CD4-positive, alpha-beta T cell treated with Interleukin-17A for 4 hours (primary cell): ENCODE results near the gene CHD6.
"Not testable (repeated sequence)": the region's sequence is repeated elsewhere in the genome, so short reads cannot be mapped to it uniquely, and the experiment has no call there.

Experiments used
- DNase-seq: peaks from one replicate; pipeline ENCODE4 v3.0.0-alpha.2; 2020; ENCODE audit warnings: mixed read lengths

CHD6 gene

GRCh38 chr20:41540459-41540858, 77.7 kb downstream of the CHD6 start:
- no peak for DNase-seq

DNA sequence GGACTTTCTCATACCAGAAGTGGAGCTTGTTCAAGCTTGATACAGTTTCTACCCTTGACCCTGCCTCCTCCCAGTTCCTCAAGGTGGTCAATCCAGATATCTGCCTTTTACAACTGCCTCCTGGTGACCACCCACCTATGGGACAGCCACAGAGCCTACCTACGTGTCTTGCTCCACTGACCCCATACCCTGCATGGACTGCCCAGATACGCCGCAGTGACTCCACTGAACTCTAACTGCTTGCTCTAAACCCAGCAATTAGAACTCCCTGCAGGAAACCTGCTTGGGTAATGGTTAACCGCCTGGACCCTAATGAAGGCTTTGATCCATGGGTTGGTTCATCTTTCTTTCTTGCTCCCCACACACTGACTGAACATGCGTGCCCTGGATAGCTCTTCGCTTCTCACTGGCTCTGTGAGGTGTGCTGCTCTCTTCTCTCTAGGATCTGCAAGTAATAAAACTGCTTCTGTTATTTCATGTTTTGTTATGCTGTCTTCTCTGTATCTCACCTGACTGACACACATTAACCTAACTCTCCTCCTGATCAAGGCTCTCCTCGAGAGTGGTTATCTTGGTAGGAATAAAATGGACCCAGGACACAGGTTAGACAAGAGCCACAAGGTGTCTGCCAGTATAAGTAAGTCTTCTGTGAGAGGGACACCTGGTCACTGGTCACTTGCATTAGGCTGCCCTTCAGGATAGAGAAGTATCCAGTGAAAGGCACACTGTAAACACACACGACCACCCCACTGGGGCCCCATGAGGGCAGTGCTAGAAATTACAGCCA, 79.2 kb downstream of the CHD6 start:
- DNase-seq, result no peak

DNA sequence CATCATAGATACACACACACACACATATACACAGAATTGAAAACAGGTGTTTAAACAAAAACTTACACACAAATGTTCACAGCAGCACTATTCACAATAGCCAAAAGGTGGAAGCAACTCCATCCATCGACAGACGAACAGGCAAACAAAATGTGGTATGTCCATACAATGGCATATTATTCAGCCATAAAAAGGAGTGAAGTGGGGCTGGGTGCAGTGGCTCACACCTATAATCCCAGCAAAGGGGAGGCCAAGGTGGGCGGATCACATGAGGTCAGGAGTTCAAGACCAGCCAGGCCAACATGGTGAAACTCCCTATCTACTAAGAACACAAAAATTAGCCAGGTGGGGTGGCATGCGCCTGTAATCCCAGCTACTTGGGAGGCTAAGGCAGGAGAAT, 80.3 kb downstream of the CHD6 start:
- no peak for DNase-seq

- not testable (repeated sequence) for DNase-seq
These were observed 82.6 kb downstream of the CHD6 start for GRCh38 chr20:41535551-41535950.

DNA sequence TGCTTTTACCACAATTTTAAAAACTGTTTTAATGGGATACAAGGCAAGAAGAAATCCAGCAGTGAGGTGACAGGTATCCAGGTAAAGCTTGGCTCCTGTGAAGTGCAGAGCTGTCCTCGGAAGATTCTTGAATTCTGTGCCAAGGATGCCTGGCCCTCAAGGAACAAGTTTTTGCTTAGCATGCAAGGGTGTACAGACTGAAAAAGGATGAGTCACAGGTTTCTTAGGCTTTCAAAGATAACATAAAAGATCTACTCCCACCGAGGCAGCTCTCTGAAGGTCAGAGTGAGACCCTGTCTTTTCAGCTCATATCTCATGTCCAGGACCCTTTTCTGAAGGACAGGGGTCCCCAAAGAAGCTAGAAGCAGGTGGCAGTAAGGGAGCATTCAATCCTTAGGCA, 83.3 kb downstream of the CHD6 start:
- no peak for DNase-seq

DNA sequence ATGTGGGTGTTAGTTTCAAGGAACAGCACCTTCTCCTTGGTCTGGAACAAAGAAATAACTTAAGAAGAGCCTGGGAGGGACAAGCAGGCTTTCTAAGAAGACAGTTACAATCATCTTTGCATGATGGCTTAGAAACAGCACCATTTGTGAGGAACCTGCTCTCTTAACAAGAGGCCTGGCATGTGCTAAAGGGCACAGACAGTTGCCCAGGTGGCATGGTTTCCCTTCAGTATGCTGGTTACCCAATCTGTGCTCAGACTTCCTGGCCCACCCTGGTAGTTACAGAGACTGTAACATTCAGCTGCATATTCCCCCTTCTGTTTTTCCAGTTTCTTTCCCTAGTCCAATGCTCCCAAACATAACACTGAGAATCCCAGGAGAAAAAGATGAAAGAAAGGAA, 84.0 kb downstream of the CHD6 start:
- no peak for DNase-seq

GRCh38 chr20:41533537-41534136, 84.5 kb downstream of the CHD6 start:
- DNase-seq, result no peak

DNA sequence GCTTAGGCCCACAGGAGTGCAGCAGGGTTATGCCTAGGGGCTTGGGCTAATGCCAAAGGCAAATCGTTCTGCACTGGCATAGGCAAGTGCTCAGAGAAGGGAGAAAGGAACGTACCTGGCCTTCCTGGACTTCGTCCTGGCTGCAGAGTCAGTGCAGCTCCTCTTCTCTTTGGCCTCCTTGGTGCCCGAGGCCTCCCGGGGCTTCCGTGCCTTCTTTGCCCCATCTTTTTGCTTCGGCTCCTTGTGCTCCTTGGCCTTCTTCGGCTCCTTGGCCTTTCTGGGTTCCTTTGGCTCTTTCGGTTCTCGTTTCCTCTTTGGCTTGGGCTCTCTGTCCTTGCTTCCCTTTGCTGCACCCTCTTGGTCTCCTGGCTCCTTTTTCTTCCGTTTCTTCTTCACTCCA, 85.2 kb downstream of the CHD6 start:
- no peak for DNase-seq

GRCh38 chr20:41531518-41532275, 86.5 kb downstream of the CHD6 start:
- no peak for DNase-seq

DNA sequence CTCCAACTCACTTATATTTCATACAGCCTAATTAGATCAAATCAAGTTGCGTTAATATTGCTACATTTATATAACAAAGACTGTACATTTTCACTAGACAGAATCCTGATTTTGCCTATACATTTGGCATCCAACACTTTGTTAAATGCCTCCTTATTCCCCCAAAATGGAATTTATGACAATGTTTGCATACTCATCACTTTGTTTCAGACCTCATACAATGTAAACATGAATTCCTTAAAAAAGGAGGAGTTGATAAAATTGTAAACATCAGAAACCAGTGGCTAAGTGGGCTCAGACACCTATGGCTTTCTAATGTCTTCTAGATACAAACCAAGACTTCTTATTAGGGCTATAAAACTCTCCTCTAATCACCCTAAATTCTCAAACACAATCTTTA, 87.3 kb downstream of the CHD6 start:
- DNase-seq, result no peak

DNA sequence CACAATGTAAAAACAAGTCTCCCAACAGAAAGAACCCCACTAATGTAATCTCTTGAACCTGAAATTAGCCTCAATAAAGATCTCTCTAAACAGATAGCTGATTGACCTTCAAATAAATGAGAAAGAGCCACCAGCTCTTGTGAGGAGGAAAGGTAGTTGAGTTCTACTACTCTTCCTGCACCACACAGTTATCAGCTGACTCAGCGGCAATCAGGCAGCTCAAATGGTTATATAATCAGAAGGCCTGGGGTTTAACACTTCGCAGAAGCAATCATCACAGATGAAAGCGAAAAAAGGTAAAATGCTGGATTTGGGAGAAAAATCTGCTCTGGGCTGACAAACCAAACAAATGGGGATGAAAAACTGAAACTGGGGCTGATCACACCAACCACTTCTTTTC, 91.8 kb downstream of the CHD6 start:
- DNase-seq, result no peak

GRCh38 chr20:41524980-41525613, 93.1 kb downstream of the CHD6 start:
- DNase-seq, result no peak

DNA sequence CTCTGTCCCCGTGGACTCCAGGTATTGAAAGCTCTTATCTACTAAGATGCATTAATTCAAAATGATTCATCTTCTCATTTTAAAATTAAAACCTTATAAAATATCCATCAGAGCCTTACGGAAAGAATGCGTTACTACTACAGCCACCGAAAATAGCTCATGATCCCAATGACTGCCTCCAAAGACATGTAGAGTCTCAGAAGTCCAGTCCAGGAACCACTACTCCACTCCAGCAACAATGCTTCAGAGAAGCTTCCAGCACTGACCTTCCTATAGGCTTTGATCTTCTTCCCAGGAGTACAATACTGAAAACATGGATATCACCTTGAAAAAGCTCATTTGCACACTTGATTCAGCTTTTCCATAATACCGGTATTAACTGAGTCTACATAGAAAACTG, 94.3 kb downstream of the CHD6 start:
- no peak for DNase-seq

DNA sequence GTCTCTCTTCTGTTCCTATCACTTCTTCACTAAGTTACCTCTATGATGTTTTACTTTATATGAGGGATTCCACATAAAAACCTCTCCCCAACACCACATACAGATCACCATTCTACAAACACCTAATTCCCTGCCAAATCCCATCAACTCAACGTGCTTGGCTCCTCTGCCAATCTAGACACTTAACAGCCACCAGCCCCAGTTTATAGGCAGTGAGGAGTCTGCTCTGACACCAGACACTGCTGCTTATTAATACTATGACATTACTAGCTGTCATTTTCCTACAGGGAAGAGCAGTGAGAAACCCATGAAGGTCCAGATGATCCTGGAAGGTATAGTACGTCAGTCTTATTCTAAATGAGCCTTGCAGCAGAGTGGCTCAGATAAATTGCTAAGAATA, 104.3 kb downstream of the CHD6 start:
- DNase-seq, result no peak

- DNase-seq, result no peak
These were observed 105.6 kb downstream of the CHD6 start for GRCh38 chr20:41512624-41513023.

DNA sequence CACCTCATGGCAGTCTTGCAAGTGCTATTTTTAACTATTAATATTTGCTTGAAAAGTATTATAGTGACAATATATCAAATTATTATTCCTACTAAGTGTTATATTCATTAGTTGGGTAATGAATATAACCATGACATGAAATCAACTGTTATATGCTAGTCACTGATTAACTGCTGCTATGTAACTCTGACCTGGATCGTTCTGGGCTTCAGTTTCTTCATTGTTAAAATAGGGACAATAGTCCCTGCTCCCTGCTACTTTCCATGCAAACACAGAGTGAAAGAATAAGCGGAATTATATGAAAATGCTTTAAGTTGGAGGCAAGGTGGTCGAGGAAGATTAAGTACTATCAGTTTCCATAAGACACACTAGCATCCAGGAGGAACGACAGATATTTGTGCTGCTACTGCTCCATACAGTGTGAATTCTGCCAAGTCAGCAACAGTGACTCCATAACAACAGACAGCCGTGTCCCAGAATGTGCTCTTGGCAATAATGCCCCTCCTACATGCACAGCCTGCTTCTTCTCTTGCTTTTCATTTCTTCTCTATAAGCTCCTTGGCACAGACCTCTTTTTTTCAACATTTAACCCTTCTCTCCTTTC, 107.2 kb downstream of the CHD6 start:
- DNase-seq, result no peak

DNA sequence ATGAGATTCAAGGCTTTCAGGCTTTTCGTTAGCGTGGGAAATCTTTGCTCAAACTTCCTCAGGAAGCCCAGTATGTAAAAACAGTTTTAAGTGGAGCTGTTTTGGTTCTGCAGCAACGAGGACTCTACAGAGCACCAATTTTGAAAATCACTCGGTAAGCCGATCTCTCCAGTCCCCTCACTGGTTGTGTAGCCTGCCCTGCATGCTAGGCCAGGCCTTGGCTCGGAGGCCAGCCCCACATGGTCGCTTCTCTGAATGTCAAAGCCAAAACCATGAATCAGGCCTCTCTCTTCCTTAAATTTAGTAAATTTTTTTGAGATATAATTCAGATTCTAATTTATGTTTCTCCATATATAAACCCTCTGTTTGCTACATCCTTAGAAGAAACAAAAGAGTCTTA, 108.0 kb downstream of the CHD6 start:
- no peak for DNase-seq

DNA sequence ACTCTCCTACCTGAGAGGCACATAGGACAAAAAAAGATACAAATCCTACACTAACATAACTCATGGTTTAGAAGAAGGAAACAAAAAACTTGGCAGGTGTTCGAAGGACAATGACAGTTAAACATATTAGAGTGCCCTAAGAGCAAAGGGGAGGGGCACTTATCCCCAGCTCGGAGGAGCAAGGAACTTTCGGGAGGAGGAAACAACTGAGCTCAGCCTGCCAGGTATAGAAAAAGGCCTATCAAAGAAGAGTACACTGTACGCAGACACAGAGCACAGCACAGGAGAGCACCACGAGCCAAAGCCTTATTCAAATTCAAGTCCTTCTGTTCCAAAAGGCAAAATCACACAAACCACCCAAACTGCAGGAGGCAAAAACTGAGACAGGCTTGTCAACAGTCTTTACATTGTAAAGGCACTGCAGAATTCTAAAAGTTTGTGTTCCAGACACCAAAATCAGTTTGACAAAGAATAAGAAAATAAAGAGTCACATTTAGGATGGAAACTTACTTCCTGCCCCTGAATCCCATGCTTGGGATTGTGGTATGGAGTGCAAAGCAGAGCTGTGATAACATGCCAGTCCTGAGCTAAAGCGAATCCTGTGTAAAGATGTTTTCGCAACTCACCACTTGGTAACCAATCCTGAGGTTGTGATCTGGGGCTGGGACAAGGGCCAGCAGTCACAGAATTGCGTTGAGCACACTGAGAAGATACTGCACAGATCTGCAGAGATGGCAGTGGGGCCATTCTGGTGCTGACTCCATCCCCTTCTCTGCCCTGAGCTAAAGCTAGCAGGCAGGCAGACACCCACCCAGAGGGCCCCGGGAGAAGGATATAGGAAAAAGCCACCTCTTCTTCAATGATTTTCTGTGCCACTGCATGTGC, 108.6 kb downstream of the CHD6 start:
- no peak for DNase-seq

DNA sequence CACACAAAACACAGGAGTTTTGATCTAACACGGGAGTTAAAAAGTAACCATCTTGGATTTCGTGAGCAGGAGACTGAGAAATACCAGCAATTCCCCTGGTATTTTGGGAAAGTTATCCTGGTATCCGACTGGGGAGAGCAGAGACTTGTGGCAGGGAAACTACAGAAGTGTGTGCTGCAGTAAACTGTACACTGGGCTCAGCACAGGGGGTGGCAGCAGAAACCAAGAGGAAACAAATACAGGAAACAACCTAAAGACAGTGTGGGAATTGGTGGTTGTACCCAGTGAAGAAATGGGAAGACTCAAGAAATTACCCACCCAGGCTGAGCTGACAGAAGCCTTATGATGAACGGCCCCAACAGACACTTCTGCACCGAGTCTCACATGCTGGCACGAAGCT, 109.8 kb downstream of the CHD6 start:
- DNase-seq, result no peak

GRCh38 chr20:41507851-41508250, 110.3 kb downstream of the CHD6 start:
- DNase-seq, result no peak

DNA sequence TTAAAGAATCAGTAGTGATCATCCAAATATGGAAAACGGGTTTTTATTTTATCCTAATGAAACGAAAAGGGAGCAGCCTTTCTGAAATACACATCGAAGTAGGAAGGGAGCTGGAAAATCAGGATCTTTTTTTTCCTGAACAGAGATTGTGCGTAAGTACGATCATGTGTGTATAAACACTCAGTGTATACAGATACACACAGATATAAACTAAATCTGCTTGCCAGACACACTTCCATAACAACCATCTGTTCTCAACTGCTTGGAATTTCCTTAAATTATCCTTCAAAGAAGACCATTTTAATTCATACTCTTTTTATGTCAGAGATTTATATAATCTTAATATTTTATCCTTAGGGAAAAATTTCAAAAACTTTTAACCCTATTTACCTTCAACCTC, 110.7 kb downstream of the CHD6 start:
- no peak for DNase-seq
